Stimulated activated CD4-positive, alpha-beta T cell treated with anti-CD3 and anti-CD28 coated beads, TNF-alpha, amount 100 ng/mL, for 48 hours (primary cell): ENCODE data around the gene TANGO2.

ENCODE experiments used
- DNase-seq, 3 donors: peaks; one replicate each; pipeline ENCODE4 v3.0.0-alpha.2; 2020; ENCODE audit warnings: low read depth in 3 of 3

Gene TANGO2

DNA sequence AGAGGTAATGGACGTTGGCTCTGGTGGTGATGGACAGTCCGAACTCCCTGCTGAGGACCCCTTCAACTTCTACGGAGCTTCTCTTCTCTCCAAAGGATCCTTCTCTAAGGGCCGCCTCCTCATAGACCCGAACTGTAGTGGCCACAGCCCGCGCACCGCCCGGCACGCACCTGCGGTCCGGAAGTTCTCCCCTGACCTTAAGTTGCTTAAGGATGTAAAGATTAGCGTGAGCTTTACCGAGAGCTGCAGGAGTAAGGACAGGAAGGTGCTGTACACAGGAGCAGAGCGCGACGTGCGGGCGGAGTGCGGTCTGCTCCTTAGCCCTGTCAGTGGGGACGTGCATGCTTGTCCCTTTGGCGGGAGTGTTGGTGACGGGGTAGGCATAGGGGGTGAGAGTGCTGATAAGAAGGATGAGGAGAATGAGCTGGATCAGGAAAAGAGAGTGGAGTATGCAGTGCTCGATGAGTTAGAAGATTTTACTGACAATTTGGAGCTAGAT, 65.2 kb downstream of the TANGO2 start:
- DNase-seq = no peak

GRCh38 chr22:20086763-20087162, 65.9 kb downstream of the TANGO2 start:
- no peak for DNase-seq

- DNase-seq = no peak
Measured at GRCh38 chr22:20087319-20088262, 66.7 kb downstream of the TANGO2 start.

GRCh38 chr22:20088263-20088648, 67.3 kb downstream of the TANGO2 start:
- no peak for DNase-seq

- DNase-seq = no peak
Measured at GRCh38 chr22:20089226-20089976, 68.5 kb downstream of the TANGO2 start.

DNA sequence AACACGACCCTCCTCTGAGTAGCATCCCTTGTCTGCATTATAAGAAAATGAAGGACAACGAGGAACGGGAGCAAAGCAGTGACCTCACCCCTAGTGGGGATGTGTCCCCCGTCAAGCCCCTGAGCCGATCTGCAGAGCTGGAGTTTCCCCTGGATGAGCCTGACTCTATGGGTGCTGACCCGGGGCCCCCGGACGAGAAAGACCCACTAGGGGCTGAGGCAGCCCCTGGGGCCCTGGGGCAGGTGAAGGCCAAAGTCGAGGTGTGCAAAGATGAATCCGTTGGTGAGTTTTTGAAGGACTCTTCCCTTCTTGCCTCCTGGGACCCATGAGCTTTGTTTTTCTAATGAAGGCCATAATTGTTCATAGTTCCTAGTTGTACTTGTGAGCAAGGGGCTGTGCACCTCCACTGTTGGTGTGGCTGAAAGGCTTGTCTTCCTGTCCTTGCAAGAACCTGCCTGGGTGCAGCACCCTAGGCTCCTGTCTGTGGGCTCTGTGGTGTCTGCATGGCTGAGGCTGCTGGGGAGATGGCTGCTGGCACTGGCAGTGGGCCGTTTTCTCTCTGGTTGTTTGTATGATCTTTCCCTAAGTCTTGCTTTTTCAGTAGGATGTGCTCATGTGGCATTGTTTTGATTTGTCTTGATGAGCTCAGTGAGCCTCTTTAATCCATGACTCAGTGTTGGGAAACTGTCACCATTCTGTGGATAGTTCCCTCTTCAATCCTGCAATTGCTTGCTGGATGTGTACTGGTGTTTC, 69.2 kb downstream of the TANGO2 start:
- no peak for DNase-seq

GRCh38 chr22:20090730-20091240, 69.9 kb downstream of the TANGO2 start:
- no peak for DNase-seq

GRCh38 chr22:20091690-20092476, 71.0 kb downstream of the TANGO2 start:
- no peak for DNase-seq

DNA sequence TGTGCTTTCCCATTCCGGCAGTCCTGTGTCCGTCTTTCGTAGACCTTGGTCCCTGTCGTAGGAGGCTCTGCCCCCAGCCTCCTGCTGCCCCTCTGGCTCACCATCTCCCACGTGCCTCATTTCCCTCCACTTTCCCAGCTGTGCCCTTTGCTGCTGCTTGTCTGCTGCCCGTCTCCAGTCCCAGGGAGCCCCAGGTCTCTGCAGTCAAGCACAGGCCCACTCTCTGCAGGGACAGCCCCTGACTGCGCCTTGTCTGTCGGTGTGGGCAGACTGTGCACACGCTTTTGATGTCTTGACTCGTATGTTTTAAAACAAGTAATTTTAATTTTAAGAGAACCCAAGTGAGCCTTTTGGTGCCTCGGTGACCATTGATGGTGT, 71.6 kb downstream of the TANGO2 start:
- DNase-seq = no peak

- DNase-seq = no peak
Measured at GRCh38 chr22:20093418-20094196, 72.7 kb downstream of the TANGO2 start.

DNA sequence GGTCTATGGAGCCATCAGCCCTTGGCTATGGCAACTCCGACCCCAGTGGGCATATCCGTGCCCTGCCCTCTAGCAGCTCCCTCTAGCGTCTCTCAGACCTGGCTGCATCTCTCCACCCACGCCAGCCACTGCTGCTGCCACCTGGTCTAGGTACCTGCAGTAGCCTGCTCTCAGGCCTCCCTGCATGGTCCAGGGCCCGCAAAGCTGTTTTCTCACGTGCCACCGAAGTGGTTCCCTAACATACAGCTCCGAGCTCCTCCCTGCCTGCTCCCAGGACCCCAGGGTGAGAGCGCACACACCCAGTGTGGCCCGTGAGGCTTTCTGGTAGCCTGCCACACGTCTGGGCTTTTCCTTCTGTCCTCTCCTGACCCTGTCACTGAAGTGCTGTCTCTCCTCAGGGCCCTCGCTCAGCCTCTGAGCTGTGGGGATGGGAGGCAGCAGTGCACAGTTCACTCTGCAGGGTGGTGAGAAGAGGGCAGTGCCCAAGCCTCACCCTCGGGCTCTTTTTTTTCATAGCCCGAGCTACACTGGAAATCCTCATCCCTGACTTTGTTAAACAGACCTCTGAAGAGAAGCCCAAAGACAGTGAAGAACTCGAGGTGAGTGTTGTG, 73.4 kb downstream of the TANGO2 start:
- no peak for DNase-seq

DNA sequence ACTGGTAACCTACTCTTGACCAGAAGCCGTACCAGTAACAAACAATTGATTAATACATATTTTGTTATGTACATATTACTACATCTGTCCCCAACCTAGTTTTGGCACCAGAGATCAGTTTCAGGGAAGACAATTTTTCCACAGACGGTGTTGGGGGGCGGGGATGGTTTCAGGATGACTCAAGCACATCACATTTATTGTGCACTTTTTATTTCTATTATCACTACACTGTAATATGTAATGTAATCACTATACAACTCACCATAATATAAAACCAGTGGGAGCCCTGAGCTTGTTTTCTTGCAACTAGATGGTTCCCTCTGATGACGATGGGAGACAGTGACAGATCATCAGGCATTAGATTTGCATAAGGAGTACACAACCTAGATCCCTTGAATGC, 74.6 kb downstream of the TANGO2 start:
- no peak for DNase-seq

DNA sequence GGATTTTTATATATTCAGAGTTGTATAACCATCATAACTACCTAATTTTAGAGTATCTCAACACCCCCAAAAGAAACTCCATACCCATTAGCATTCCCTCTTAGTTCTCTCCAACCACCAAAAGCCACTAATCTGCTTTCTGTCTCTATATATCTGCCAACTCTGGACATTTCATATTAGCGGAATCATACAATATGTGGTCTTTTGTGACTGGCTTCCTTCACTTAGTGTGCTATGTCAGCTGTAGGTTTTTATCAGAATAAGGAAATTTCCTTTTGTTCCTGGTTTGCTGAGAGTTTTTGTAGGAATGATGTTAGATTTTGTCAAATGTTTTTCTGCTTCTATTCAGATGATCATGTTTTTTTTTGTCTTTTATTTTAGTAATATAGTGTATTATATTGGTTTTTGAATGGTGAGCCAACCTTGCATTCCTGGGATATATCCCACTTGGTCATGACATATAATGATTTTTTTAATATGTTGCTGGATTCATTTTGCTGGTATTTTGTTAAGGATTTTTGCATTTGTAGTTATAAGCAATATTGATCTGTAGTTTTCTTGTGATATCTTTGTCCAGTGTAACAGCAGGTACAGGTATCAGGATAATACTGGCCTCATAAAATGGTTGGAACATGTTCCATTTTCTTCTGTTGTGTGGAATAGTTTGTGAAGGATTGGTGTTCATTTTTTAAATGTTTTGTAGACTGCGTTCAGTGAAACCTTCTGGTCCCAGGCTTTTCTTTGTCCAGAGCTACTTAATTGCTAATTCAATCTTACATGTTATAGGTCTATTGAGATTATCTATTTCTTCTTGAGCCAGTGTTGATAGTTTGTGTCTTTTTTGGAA, 75.9 kb downstream of the TANGO2 start:
- no peak for DNase-seq

GRCh38 chr22:20099099-20099711, 78.3 kb downstream of the TANGO2 start:
- no peak for DNase-seq

DNA sequence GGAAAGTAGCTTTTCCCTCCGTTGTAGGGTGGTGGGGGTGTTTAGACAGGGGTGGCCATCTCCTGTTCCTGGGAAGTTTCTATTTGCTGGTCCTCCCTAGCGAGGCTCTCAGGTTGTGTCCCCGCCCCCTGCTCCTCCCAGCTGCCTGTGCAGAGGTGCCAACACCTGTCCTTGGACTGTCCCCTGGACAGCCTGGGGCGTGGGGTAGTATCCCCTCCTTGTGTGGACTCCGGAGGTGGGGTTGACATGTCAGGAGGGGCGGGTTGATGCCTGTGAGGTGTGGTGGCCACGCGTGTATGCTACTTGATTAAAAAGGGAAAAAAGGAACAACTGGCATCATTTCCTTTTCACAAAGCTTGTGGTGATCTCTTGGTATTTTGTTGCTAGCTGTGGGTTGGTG, 80.7 kb downstream of the TANGO2 start:
- DNase-seq = no peak

DNA sequence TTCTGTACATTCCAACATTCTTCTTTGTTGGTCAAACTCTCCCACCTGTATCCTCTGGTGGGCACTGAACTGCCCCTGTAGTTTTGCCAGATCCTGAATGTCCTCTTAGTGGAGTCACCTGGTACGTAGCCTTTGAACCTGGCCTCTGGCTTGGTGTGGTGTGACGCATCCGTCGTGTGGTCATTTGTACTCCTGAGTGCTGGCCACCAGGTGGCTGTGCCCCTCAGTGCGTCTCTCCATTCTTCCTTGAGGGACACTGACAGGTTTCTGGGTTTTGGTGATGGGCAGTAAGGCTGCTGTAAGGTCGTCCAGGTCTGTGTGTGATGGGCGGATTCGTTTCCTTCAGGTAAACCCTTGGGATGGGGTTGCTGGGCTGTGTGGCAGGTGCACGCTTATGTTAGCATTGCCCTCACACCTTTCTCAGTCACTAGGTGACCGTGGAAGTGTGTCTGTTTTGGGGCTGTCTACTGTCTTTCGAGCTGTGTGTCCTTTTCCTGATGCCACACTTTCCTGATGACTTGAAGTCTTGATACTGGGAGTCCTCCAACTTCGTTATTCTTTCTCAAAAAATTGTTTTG, 81.4 kb downstream of the TANGO2 start:
- no peak for DNase-seq

DNA sequence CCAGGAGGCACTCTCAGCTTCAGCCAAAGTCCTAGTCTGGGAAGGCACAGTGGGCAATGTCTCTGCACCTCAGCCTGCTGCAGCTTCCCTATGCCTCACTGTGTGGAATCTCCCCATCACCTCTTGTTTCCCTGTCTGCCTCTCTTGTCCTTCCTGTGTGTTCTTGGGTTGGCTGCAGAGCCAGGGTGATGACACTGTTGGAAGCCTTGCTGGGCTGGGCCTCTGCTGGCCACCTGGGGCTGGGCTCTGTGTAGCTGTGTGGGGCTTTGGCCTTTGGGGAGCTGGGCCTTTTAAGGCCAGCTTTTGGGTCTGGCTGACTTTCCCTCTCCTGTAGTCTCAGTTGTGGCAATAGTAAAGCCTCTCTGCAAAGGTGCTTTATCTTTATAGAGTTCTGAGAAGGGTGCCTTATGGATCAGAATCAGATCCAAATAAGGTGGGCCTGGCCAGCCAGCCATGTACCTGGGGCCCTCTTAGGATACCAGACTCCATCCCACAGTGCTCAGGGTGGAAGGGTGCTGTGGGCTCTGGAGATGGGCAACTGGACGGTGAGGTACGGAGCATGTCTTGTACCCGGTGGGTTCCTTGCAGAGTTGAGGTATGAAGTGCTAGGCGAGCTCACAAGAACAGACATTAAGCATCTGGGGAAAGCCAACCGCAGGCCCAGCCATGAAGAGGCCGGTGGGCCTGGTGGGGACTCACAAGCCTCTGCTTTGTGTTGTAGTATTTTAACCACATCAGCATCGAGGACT, 84.7 kb downstream of the TANGO2 start:
- DNase-seq = no peak
